Chondrocyte (in vitro differentiated cells): ENCODE data around the gene EXOC7. TPM values are rescaled to one million over a fixed set of nuclear protein-coding genes. Genes with fewer than 3 reads are reported as not detected.

ENCODE experiments used
- DNase-seq: peaks from one replicate; pipeline ENCODE4 v3.0.0; 2021; ENCODE audit warnings: mixed read lengths, low spot score
- H3K27ac Mint-ChIP-seq: one replicate; pipeline ENCODE4 v1.8.0; 2021; ENCODE audit warnings: mild to moderate bottlenecking, moderate library complexity, mixed read lengths; ENCODE audit not compliant: unreplicated experiment
- H3K27me3 Mint-ChIP-seq: 2 replicates; pipeline ENCODE4 v1.8.0; 2021; ENCODE audit warnings: low read depth, mixed read lengths
- H3K36me3 Mint-ChIP-seq: 2 replicates; pipeline ENCODE4 v1.8.0; 2021; ENCODE audit warnings: low read depth, mixed read lengths
- H3K4me1 Mint-ChIP-seq: 2 replicates; pipeline ENCODE4 v1.8.0; 2021; ENCODE audit warnings: low read depth, mild to moderate bottlenecking, mixed read lengths
- H3K4me3 Mint-ChIP-seq: one replicate; pipeline ENCODE4 v1.8.0; 2021; ENCODE audit warnings: mild to moderate bottlenecking, moderate library complexity, mixed read lengths; ENCODE audit not compliant: unreplicated experiment
- H3K9me3 Mint-ChIP-seq: 2 replicates; pipeline ENCODE4 v1.8.0; 2021; ENCODE audit warnings: low read depth, mixed read lengths
- CTCF ChIP-seq: fragments of 200-600 bp; sonication (generic); IDR thresholded peaks from 2 replicates; pipeline ENCODE4 v1.5.0; 2021; ENCODE audit warnings: antibody characterized with exemption, mild to moderate bottlenecking, moderate library complexity
- total RNA-seq: library from RNA; stranded (reverse); gene quantifications from 3 replicates; pipeline ENCODE4 v1.2.1, GENCODE V29; 2021

The EXOC7 gene
- total RNA-seq, 1 donor from 2014 or later: 131 TPM

- no peaks in the 10 kb centered on the region for H3K36me3 Mint-ChIP-seq
- H3K27me3 Mint-ChIP-seq: peaks cover 6% of the 10 kb centered on the region
- DNase-seq: no peak
- H3K4me1 Mint-ChIP-seq: no peaks in the 10 kb centered on the region
- TF ChIP-seq CTCF: no peak
- H3K4me3 Mint-ChIP-seq: no peak overlapping the region
- H3K27ac Mint-ChIP-seq: no peak overlapping the region
- H3K9me3 Mint-ChIP-seq: no peaks in the 10 kb centered on the region
Measured at GRCh38 chr17:76125391-76125675, 21.7 kb upstream of the EXOC7 start.

GRCh38 chr17:76124582-76125390 is 21.2 kb upstream of the EXOC7 start:
- Mint-ChIP-seq H3K9me3 (no peaks in the 10 kb centered on the region), H3K27me3 (peaks cover 8% of the 10 kb centered on the region), H3K36me3 (no peaks in the 10 kb centered on the region), H3K4me1 (no peaks in the 10 kb centered on the region), H3K4me3 (no peak overlapping the region), H3K27ac (no peak overlapping the region)
- no peak for DNase-seq
- peak; percentile 25 for TF ChIP-seq CTCF

GRCh38 chr17:76123749-76124581 is 20.4 kb upstream of the EXOC7 start:
- TF ChIP-seq CTCF: no peak
- Mint-ChIP-seq H3K9me3 (no peaks in the 10 kb centered on the region), H3K27me3 (peaks cover 15% of the 10 kb centered on the region), H3K4me3 (no peak overlapping the region), H3K36me3 (no peaks in the 10 kb centered on the region), H3K27ac (no peak overlapping the region), H3K4me1 (no peaks in the 10 kb centered on the region)
- DNase-seq: no peak

- Mint-ChIP-seq H3K36me3 (no peaks in the 10 kb centered on the region), H3K9me3 (no peaks in the 10 kb centered on the region), H3K4me1 (no peaks in the 10 kb centered on the region), H3K27ac (no peak overlapping the region), H3K27me3 (peaks cover 15% of the 10 kb centered on the region), H3K4me3 (no peak overlapping the region)
- no peak for TF ChIP-seq CTCF
- no peak for DNase-seq
Measured at GRCh38 chr17:76123191-76123499, 19.6 kb upstream of the EXOC7 start.

GRCh38 chr17:76122431-76123190 is 19.0 kb upstream of the EXOC7 start:
- Mint-ChIP-seq H3K27me3 (peaks cover 15% of the 10 kb centered on the region), H3K36me3 (no peaks in the 10 kb centered on the region), H3K27ac (no peak overlapping the region), H3K9me3 (no peaks in the 10 kb centered on the region), H3K4me3 (no peak overlapping the region), H3K4me1 (no peaks in the 10 kb centered on the region)
- DNase-seq: no peak
- no peak for TF ChIP-seq CTCF
